Adrenal gland (tissue), 12 donors: ENCODE measurements around the gene HOXD13. TPM values are rescaled to one million over a fixed set of nuclear protein-coding genes. Genes with fewer than 3 reads are reported as not detected.
A peak's percentile ranks its signal among the peaks of the same experiment; 100 is the strongest.

Experiments used
- DNase-seq, 7 donors: peaks; one replicate each; pipeline ENCODE4 v3.0.0-alpha.2; 2019 to 2020
- H3K27ac ChIP-seq, 5 donors: fragments of 200-600 bp; sonication (generic) in 4 of 5; 1 replicate in 3 of 5; 2 replicates in 2 of 5; pipeline versions ENCODE4 v1.5.1 to v1.8.0; 2016 to 2020; ENCODE audit warnings: mild to moderate bottlenecking in 1 of 5
- H3K27me3 ChIP-seq: fragments of 200-600 bp; 2 replicates; pipeline ENCODE4 v1.8.0; 2021
- H3K36me3 ChIP-seq, 2 donors: fragments of 200-600 bp; replicated peaks in 1 of 2; 1 replicate in 1 of 2; 2 replicates in 1 of 2; pipeline versions ENCODE4 v1.5.1 to v1.8.0; 2018 to 2022
- H3K4me1 ChIP-seq, 2 donors: fragments of 200-600 bp; replicated peaks in 1 of 2; 1 replicate in 1 of 2; 2 replicates in 1 of 2; pipeline versions ENCODE4 v1.5.1 to v1.8.0; 2018 to 2021
- H3K4me3 ChIP-seq, 4 donors: fragments of 200-600 bp; sonication (generic) in 3 of 4; one replicate each; pipeline ENCODE4 v1.5.1; 2016 to 2018
- H3K9me3 ChIP-seq, 3 donors: fragments of 200-600 bp; sonication (generic) in 1 of 3; replicated peaks in 1 of 3; 1 replicate in 2 of 3; 2 replicates in 1 of 3; pipeline versions ENCODE4 v1.5.1 to v1.8.0; 2016 to 2021
- POLR2A ChIP-seq, 2 donors: fragments of 450-650 bp; IDR thresholded peaks; one replicate each; pipeline ENCODE4 v1.6.1; 2017; ENCODE audit warnings: antibody characterized with exemption in 2 of 2, mild to moderate bottlenecking in 2 of 2, moderate library complexity in 1 of 2
- WGBS, 4 donors: extraction: QIAGEN DNeasy Blood & Tissue Kit in 2 of 4; methylation state at CpG; one replicate each; pipeline versions ENCODE4 v1.1.5 to v1.1.7; 2013 to 2017; 5-methylcytosine and 5-hydroxymethylcytosine counted together
- intact Hi-C, 2 donors: fragments of 100-400 bp; cut with DNase I; formaldehyde crosslinking; loops; one replicate each; pipeline versions ENCODE4 v1.14.1 to v1.15.0; 2022 to 2023
- polyA plus RNA-seq, 3 donors: library from polyadenylated mRNA; stranded (reverse); fragments of 200-250 nt in 2 of 3; fragments of 350-450 nt in 1 of 3; fragmentation: Illumina TruSeq in 1 of 3; extraction: RNeasy Lipid Tissue Mini Kit (QIAGEN cat#74804) in 1 of 3; gene quantifications; one replicate each; pipeline ENCODE4 v1.2.3, GENCODE V29; 2013 to 2014
- total RNA-seq, 9 donors: library from RNA; depleted of rRNA in 4 of 9; stranded (reverse); fragments of >200 nt in 4 of 9; fragments of 120-200 nt in 1 of 9; fragmentation: NEBNext Ultra II Directional in 1 of 9; extraction: Animal tissue kit (Norgen Biotek cat#: 25700) in 1 of 9; gene quantifications; one replicate each; pipeline versions ENCODE4 v1.1.0 to v1.2.4, GENCODE V29; 2013 to 2023
- TF ChIP-seq, protein P1 (sequence below), 6 experiments: fragments of 450-650 bp in 4 of 6; fragments of 200-600 bp in 2 of 6; sonication (generic) in 1 of 6; IDR thresholded peaks; 1 replicate in 5 of 6; 2 replicates in 1 of 6; pipeline versions ENCODE4 v1.5.1 to v1.8.0; 2016 to 2021; ENCODE audit warnings: antibody characterized with exemption in 6 of 6, mild to moderate bottlenecking in 2 of 6, moderate library complexity in 1 of 6
- donor health status: healthy with polysubstance abuse.
- donor health status: Bipolar disorder and iron deficiency.
- donor health status: DM: yes; HTN: yes; CAD: no.
- donor health status: DM: no; HTN: no; CAD: no.
- donor health status: DM: no; HTN: no; CAD: no.
- donor health status: DM: yes; HTN: yes; CAD: no.

The HOXD13 gene
- total and polyA plus RNA-seq, 12 donors = not detected

DNA sequence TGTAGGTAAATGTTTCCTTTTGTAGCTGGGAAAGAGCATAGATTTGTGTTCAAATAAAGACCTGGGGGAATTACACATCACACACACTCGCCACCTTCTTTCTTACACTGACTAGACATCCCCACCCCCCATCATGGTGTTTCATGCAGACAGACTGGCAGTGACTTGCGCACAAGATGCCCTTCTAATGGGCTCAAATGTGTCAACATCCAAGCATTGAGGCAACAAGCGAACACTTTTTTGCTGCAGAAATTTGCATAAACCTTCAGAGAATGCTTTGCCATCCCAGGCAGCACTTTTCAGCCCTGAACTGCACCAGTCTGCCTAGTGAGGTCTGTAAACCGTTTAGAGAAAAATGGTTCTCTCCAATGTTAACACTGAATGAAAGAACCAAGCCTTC lies 41.5 kb downstream of the HOXD13 start:
- Histone ChIP-seq H3K36me3 (peaks cover 0 to 2% of the 10 kb centered on the region in 2 donors), H3K4me3 (no peak overlapping the region), H3K27me3 (no peaks in the 10 kb centered on the region), H3K9me3 (no peaks in the 10 kb centered on the region), H3K27ac (peak overlapping the region in 3 of 5 donors; percentile 94 to 97 (median 97)), H3K4me1 (peaks cover 25 to 43% of the 10 kb centered on the region in 2 donors)
- peak in 2 of 7 donors; percentile 15 to 42 for DNase-seq
- intact Hi-C loops = no loop called here
- WGBS, 4 donors = 72 to 82% (median 78%) methylated on average over 4 of the region's 4 CpGs
- TF ChIP-seq, protein P1, sequence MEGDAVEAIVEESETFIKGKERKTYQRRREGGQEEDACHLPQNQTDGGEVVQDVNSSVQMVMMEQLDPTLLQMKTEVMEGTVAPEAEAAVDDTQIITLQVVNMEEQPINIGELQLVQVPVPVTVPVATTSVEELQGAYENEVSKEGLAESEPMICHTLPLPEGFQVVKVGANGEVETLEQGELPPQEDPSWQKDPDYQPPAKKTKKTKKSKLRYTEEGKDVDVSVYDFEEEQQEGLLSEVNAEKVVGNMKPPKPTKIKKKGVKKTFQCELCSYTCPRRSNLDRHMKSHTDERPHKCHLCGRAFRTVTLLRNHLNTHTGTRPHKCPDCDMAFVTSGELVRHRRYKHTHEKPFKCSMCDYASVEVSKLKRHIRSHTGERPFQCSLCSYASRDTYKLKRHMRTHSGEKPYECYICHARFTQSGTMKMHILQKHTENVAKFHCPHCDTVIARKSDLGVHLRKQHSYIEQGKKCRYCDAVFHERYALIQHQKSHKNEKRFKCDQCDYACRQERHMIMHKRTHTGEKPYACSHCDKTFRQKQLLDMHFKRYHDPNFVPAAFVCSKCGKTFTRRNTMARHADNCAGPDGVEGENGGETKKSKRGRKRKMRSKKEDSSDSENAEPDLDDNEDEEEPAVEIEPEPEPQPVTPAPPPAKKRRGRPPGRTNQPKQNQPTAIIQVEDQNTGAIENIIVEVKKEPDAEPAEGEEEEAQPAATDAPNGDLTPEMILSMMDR (IDR thresholded peaks at IDR 0.05) = no peak
- TF ChIP-seq POLR2A (IDR thresholded peaks at IDR 0.05) = no peak

DNA sequence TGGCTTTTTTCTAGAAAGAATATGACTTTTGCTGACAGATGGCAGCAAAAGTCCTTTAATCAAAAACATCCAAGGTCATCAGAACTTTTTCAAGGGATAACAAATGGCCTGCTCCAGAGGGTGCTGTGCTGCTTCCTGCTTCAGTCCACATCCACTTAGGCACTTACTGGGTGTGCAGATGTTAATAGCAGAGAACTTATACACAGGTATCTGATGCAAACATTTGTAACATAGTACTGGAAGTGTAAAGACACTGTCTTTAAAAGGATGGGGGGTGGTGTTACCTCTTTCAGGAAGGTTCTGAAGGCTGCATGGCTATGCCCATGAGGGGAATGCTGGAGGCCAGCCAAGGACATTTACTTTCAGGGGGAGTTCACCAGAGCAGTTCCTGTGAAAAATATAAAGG lies 42.5 kb downstream of the HOXD13 start:
- no peaks in the 10 kb centered on the region for H3K27me3 ChIP-seq
- DNase-seq = peak in 3 of 7 donors; percentile 21 to 57 (median 27)
- H3K4me1 ChIP-seq = peaks cover 34 to 53% of the 10 kb centered on the region in 2 donors
- H3K36me3 ChIP-seq = peaks cover 0 to 2% of the 10 kb centered on the region in 2 donors
- peak in 1 of 2 donors; percentile 16 for TF ChIP-seq POLR2A (IDR thresholded peaks at IDR 0.05)
- TF ChIP-seq, protein P1 (IDR thresholded peaks at IDR 0.05) = no peak
- H3K9me3 ChIP-seq = no peaks in the 10 kb centered on the region
- intact Hi-C loops = no loop called here
- H3K27ac ChIP-seq = peak overlapping the region in 4 of 5 donors; percentile 90 to 97 (median 96)
- no peak overlapping the region for H3K4me3 ChIP-seq

DNA sequence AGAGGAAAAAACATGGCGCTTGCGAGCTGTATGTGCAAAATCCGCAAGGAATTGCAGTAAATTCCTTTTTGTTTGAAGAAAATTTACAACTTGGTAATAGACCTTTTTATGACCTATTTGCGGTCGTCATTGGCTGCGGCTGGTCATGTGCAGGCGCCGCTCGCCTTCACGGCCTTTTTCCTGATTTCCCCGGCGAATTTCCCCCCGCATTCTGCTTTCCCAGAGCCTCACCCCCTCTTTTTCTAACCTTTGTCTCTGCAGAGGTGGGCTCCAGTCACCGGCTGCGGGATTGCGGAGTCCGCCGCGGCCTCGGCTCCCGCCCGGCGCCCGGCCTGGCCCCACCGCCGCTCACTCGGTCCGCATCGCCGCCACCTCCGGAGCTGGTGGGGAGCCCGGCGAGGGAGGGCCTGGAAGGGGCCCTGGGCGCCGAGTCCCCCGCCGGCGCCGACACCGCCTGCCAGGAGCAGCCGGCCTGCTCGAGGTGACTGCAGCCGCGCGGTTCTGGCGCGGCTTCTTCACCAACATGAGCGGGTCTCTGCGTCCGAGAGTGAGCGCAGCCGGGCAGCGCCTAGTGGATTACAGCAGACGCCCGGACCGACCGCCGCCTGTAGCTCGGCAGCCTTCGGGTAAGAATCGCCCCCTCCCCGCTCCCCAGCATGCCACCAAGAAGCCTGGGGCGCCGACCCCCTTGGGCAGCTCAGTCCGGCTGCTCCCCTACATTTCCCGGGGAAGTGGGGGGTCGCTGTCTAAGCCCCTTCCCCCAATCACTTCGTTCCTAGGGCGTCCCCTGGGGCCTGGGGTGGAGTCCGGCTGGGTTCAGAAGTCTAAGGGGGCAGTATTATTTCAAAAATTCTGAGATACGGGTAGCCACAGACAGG lies 44.1 kb downstream of the HOXD13 start:
- TF ChIP-seq, protein P1 (IDR thresholded peaks at IDR 0.05) = no peak
- peak; percentile 41 to 56 for TF ChIP-seq POLR2A (IDR thresholded peaks at IDR 0.05)
- Histone ChIP-seq H3K9me3 (no peaks in the 10 kb centered on the region), H3K27ac (peak overlapping the region; percentile 64 to 97 (median 94)), H3K4me3 (peak overlapping the region; percentile 14 to 96 (median 32)), H3K27me3 (no peaks in the 10 kb centered on the region), H3K4me1 (peaks cover 34 to 60% of the 10 kb centered on the region in 2 donors), H3K36me3 (peaks cover 0 to 2% of the 10 kb centered on the region in 2 donors)
- WGBS, 4 donors = 0 to 1% (median 1%) methylated on average over 20 to 71 of the region's 71 CpGs
- intact Hi-C loops = no loop called here
- DNase-seq = peak; percentile 54 to 73 (median 63)

DNA sequence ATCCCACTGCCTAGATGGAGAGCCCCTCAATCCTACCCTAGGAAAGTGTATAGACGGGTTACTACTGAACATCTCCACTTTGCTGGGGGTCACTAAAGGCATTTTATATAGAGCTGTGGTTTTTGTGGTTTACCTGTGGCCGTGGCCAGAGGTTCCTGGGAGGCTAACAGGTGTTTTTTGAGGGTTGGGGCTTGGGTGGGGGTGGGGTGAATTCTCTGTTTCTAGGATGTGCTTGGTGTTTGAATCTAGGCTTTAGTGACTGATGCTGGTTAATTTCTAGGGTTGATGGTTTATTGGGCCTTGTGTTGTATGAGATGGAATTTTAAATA lies 44.7 kb downstream of the HOXD13 start:
- H3K9me3 ChIP-seq = no peaks in the 10 kb centered on the region
- no peaks in the 10 kb centered on the region for H3K27me3 ChIP-seq
- 13 to 25% (median 13%) methylated on average over 1 to 2 of the region's 2 CpGs for WGBS, 4 donors
- intact Hi-C loops = no loop called here
- peaks cover 0 to 2% of the 10 kb centered on the region in 2 donors for H3K36me3 ChIP-seq
- peaks cover 31 to 56% of the 10 kb centered on the region in 2 donors for H3K4me1 ChIP-seq
- peak in 2 of 7 donors; percentile 14 to 41 for DNase-seq
- peak overlapping the region in 3 of 4 donors; percentile 22 to 96 (median 42) for H3K4me3 ChIP-seq
- H3K27ac ChIP-seq = peak overlapping the region in 4 of 5 donors; percentile 90 to 97 (median 96)
- TF ChIP-seq, protein P1 (IDR thresholded peaks at IDR 0.05) = no peak
- no peak for TF ChIP-seq POLR2A (IDR thresholded peaks at IDR 0.05)
